Upper lobe of left lung (tissue), 4 donors: ENCODE data around the gene PBX2.

Source experiments
- CTCF ChIP-seq, 6 experiments: fragments of 450-650 bp in 4 of 6; fragments of 200-600 bp in 2 of 6; sonication (generic) in 2 of 6; IDR thresholded peaks; one replicate each; pipeline ENCODE4 v1.5.1; 2016 to 2019; ENCODE audit warnings: antibody characterized with exemption in 6 of 6
- EP300 ChIP-seq, 4 donors: sonication (generic); formaldehyde crosslinking; IDR thresholded peaks; one replicate each; pipeline ENCODE4 v1.5.1; 2017; ENCODE audit warnings: antibody characterized with exemption in 4 of 4, control low read depth in 2 of 4
- POLR2A ChIP-seq, 4 donors: fragments of 450-650 bp; IDR thresholded peaks; one replicate each; pipeline ENCODE4 v1.5.1; 2016 to 2017; ENCODE audit warnings: antibody characterized with exemption in 4 of 4, mild to moderate bottlenecking in 2 of 4

DNA sequence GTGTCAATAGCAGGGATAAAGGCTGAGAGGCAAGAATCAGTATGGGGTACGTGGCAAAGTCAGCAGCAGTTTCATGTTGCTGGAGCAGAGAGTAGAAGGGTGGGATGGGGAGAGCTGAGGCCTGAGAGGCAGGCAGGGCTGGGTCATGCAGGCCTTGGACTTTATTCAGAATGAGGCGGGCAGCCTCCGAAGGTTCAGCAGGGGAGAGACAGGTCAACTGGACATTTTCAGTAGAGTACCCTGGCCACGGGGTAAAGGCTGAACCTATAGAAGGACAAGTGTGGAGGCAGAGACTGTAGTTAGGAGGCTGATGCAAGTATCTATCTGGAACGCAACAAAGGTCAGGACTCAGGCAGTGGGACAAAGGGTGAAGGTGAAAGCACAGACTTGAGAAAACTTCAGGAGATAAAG, 20.2 kb upstream of the PBX2 start:
- no peak for TF ChIP-seq CTCF (IDR thresholded peaks at IDR 0.05)
- TF ChIP-seq POLR2A (IDR thresholded peaks at IDR 0.05), result no peak
- TF ChIP-seq EP300 (IDR thresholded peaks at IDR 0.05), result no peak
